Diencephalon (tissue), 1 donor: ENCODE measurements around the gene RELL2. TPM values are rescaled to one million over a fixed set of nuclear protein-coding genes. Genes with fewer than 3 reads are reported as not detected.

Experiments
- small RNA-seq: library from RNA; depleted of rRNA; stranded (forward); fragments of <200 nt; gene quantifications from one replicate; pipeline ENCODE3, GENCODE V24; 2014
- total RNA-seq: library from RNA; depleted of rRNA; stranded (reverse); fragments of >200 nt; gene quantifications from one replicate; pipeline ENCODE4 v1.2.3, GENCODE V29; 2014

Gene RELL2
- 18.9 TPM for total RNA-seq

GRCh38 chr5:141636413-141637122 is at the start of gene RELL2, which contains the start of gene HDAC3:
TSS of gene RELL2 (plus strand) at chr5:141636997. CDS start at chr5:141638226, 1,229 bp downstream.
TSS of gene HDAC3 (minus strand) at chr5:141636849. CDS start at chr5:141636790, 59 bp downstream.

GRCh38 chr5:141618804-141619554 is 17.8 kb upstream of the RELL2 start, which contains the start of gene DIAPH1:
TSS of gene DIAPH1 (minus strand) at chr5:141619000. CDS start at chr5:141618914, 86 bp downstream.

GRCh38 chr5:141650851-141651727 is 14.3 kb downstream of the RELL2 start, which contains the start of gene FCHSD1:
TSS of gene FCHSD1 (minus strand) at chr5:141651418. CDS start at chr5:141651368, 50 bp downstream.

GRCh38 chr5:141681695-141682641 is 45.2 kb downstream of the RELL2 start, which contains the start of gene ARAP3:
TSS of gene ARAP3 (minus strand) at chr5:141682230. CDS start at chr5:141680486, 1,744 bp downstream.

Small RNAs within 50 kb of the gene (small RNA-seq; reads per million reads assigned to genes)
- not detected for gene RPS27AP10

Other genes starting within 250 kb of the RELL2 start
- 14.8 TPM for gene PCDHGB4, start 249.3 kb upstream of the RELL2 start, total RNA-seq
- 6.9 TPM for gene PCDHGA8, start 244.4 kb upstream of the RELL2 start, total RNA-seq
- 24.0 TPM for gene PCDHGB5, start 239.1 kb upstream of the RELL2 start, total RNA-seq
- 14.3 TPM for gene PCDHGA9, start 234.2 kb upstream of the RELL2 start, total RNA-seq
- 17.8 TPM for gene PCDHGB6, start 229.0 kb upstream of the RELL2 start, total RNA-seq
- 15.2 TPM for gene PCDHGA10, start 224.0 kb upstream of the RELL2 start, total RNA-seq
- 18.2 TPM for gene PCDHGB7, start 219.3 kb upstream of the RELL2 start, total RNA-seq
- gene PCDHGA11, start 215.9 kb upstream of the RELL2 start, total RNA-seq, result 18.9 TPM
- 7.4 TPM for gene PCDHGA12, start 206.5 kb upstream of the RELL2 start, total RNA-seq
- 69.0 TPM for gene PCDHGC3, start 161.0 kb upstream of the RELL2 start, total RNA-seq
- gene PCDHGC4, start 152.0 kb upstream of the RELL2 start, total RNA-seq, result 91.6 TPM
- gene PCDHGC5, start 147.9 kb upstream of the RELL2 start, total RNA-seq, result 9.5 TPM
- gene DIAPH1, start 18.0 kb upstream of the RELL2 start, total RNA-seq, result 26.1 TPM
- gene HDAC3, start 148 bp upstream of the RELL2 start, total RNA-seq, result 54.9 TPM
- gene FCHSD1, start 14.4 kb downstream of the RELL2 start, total RNA-seq, result 9.5 TPM
- gene ARAP3, start 45.2 kb downstream of the RELL2 start, total RNA-seq, result 4.8 TPM
- gene PCDH1, start 241.4 kb downstream of the RELL2 start, total RNA-seq, result 69.2 TPM